Fibroblast of pulmonary artery (primary cell): ENCODE results near the gene MYMK.

Source experiments
- DNase-seq: peaks from one replicate; pipeline ENCODE4 v3.0.0-alpha.2; 2010; ENCODE audit warnings: low read depth
- H3K4me3 ChIP-seq: replicated peaks from 2 replicates; pipeline ENCODE4 v1.5.1; 2011; ENCODE audit warnings: low read depth, mild to moderate bottlenecking, control low read depth, low read length, moderate library complexity
- TF ChIP-seq, protein P1 (sequence below): IDR thresholded peaks from 2 replicates; pipeline ENCODE4 v1.5.1; 2011; ENCODE audit warnings: mild to moderate bottlenecking, control low read depth, low read length, inconsistent platforms; ENCODE audit errors: missing control alignments

MYMK gene

DNA sequence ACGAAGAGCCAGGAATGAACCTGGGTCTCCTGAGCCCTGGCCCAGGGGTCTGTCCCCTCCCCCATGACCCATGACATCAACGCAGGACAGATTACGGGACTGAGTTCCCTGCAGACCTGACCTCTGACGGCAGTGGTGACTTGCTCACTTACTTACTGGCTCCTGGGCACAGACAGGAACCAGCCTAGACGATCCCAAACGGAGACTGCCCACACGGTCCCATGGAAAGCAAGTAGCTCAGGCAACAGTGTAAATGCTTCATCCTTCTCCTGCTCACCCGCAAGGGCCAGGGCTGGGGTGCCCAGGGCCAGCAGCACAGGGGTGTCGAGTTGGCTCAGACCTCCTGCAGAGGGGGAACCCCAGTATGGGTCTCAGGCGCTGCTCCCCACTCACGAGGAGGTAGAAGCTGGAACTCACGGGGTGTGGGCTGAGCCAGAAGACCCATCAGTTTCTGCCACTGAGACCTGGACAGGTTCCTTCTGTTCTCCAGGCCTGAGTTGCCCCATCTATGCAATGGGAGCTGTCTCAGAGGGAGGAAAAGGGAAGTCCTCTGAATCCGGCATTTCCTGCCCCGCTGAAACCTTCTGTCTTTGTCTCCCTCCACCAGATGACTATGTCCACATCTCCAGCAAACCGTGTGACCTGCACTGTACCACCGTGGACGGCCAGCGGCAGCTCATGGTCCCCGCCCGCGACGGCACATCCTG is 15.4 kb upstream of the MYMK start:
- no peak for DNase-seq
- no peak overlapping the region for H3K4me3 ChIP-seq
- TF ChIP-seq, protein P1, sequence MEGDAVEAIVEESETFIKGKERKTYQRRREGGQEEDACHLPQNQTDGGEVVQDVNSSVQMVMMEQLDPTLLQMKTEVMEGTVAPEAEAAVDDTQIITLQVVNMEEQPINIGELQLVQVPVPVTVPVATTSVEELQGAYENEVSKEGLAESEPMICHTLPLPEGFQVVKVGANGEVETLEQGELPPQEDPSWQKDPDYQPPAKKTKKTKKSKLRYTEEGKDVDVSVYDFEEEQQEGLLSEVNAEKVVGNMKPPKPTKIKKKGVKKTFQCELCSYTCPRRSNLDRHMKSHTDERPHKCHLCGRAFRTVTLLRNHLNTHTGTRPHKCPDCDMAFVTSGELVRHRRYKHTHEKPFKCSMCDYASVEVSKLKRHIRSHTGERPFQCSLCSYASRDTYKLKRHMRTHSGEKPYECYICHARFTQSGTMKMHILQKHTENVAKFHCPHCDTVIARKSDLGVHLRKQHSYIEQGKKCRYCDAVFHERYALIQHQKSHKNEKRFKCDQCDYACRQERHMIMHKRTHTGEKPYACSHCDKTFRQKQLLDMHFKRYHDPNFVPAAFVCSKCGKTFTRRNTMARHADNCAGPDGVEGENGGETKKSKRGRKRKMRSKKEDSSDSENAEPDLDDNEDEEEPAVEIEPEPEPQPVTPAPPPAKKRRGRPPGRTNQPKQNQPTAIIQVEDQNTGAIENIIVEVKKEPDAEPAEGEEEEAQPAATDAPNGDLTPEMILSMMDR: no peak

DNA sequence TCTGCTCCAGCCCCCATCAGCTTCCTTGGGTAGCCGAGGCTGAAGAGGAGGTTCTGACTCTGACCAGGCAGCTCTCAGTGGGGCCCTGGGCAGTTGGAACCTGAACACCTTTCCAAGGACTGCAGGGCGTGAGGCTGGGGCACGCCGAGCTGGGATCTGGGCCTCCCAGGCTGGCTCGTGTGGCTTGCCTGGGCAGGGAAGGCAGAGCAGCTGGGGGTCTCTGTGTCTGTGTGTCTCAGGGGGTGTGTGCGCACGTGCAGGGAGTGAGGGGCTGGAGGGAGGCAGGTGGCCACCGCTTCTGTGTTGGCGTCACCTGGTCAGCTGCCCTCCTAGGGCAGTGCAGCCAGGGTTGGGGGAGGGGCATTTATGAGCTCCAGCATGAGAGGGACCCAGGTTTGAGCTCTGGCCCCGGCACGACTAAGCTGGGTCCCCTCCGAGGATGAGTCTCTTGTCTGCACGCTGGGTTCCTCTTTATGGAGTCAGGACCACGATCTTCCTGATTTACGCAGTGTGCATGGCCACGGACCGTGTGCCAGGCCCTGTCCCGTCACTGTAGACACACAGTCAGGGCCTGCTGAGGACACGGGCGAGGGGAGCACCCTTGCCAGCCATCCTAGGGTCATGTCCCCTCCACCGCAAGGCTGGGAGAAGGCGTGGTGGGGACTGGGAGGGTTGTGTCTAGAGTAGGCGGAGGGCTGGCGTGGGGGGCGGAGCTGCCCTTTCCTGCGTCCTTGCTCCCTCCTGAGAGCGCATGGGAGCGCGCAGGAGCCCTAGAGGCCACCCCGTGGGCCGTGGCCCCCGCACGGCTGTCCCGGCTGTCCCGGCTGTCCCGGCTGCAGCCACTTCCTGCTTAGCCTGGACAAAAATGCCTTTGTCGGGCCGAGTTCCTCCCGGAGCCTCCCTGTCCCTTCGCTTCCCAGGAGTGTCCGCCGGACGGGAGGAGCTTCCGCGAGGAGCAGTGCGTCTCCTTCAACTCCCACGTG is 14.4 kb upstream of the MYMK start:
- H3K4me3 ChIP-seq: no peak overlapping the region
- TF ChIP-seq, protein P1: no peak
- DNase-seq: no peak

- TF ChIP-seq, protein P1: no peak
- no peak overlapping the region for H3K4me3 ChIP-seq
- DNase-seq: no peak
These were observed 13.4 kb upstream of the MYMK start for GRCh38 chr9:133538176-133538575.

- DNase-seq: no peak
- H3K4me3 ChIP-seq: no peak overlapping the region
- TF ChIP-seq, protein P1: no peak
These were observed 12.5 kb upstream of the MYMK start for GRCh38 chr9:133537257-133537656.

- TF ChIP-seq, protein P1: no peak
- H3K4me3 ChIP-seq: no peak overlapping the region
- no peak for DNase-seq
These were observed 11.8 kb upstream of the MYMK start for GRCh38 chr9:133536536-133536935.

GRCh38 chr9:133536080-133536479 is 11.3 kb upstream of the MYMK start:
- TF ChIP-seq, protein P1: no peak
- no peak overlapping the region for H3K4me3 ChIP-seq
- DNase-seq: no peak
